HepG2 (cell line): Measurements from ENCODE around the gene KLHL36. TPM values are rescaled to one million over a fixed set of nuclear protein-coding genes. Genes with fewer than 3 reads are reported as not detected.

Source experiments
- ATAC-seq: fragments of 200-7000 bp; cut with Tn5 transposase; 3 replicates; pipeline ENCODE4 v1.9.1; 2020; ENCODE audit warnings: mild to moderate bottlenecking, moderate library complexity
- BruUV-seq: library from RNA; stranded (reverse); fragments of 400-500 nt; replicated peaks from 2 replicates; lab custom pipeline; 2021; lab: Mats Ljungman, UMichigan
- CTCF ChIA-PET: fragments of 300-600 bp; formaldehyde crosslinking; extraction: SDS; loops from one replicate; lab custom pipeline; 2021; ENCODE audit warnings: low total read pairs, inconsistent platforms, low intra/inter-chr PET ratio; lab: Yijun Ruan, JAX
- POLR2A ChIA-PET: fragments of 350-600 bp; sonication (Branson Sonifier 250); formaldehyde crosslinking; loops from one replicate; lab custom pipeline; 2020; ENCODE audit warnings: antibody characterized with exemption, inconsistent platforms; lab: Yijun Ruan, JAX
- DNase-seq: peaks from one replicate; pipeline ENCODE4 v3.0.0-alpha.2; 2015; ENCODE audit warnings: low spot score
- FAIRE-seq: peaks from 3 replicates; lab custom pipeline; 2011; peaks lifted over from hg19 to GRCh38; lab: Jason Lieb, UNC
- H2AFZ ChIP-seq: one replicate; pipeline ENCODE4 v1.6.1; 2011; ENCODE audit warnings: low read length, inconsistent platforms
- H3K27ac ChIP-seq: fragments of 300-600 bp; 3 replicates; pipeline ENCODE4 v1.8.0; 2011; ENCODE audit warnings: mixed run types, mild to moderate bottlenecking, mixed read lengths, low read length, inconsistent platforms; ENCODE audit not compliant: insufficient read depth; ENCODE audit errors: extremely low read length
- H3K27me3 ChIP-seq, 2 experiments: fragments of 200-600 bp in 1 of 2; 2 replicates in 1 of 2; 3 replicates in 1 of 2; pipeline versions ENCODE4 v1.6.0 to v1.8.0; 2011; ENCODE audit warnings: low read length in 2 of 2, mild to moderate bottlenecking in 2 of 2, moderate library complexity in 2 of 2, inconsistent platforms in 1 of 2; ENCODE audit not compliant: insufficient read depth in 2 of 2, control insufficient read depth in 1 of 2
- H3K36me3 ChIP-seq, 2 experiments: fragments of 200-600 bp in 1 of 2; replicated peaks in 1 of 2; 2 replicates in 1 of 2; 3 replicates in 1 of 2; pipeline versions ENCODE4 v1.5.1 to v1.8.0; 2011; ENCODE audit warnings: low read length in 2 of 2, inconsistent platforms in 1 of 2; ENCODE audit not compliant: insufficient read depth in 2 of 2, control insufficient read depth in 1 of 2
- H3K4me1 ChIP-seq: 2 replicates; pipeline ENCODE4 v1.5.1; 2012; ENCODE audit warnings: low read length, inconsistent platforms; ENCODE audit not compliant: insufficient read depth
- H3K4me2 ChIP-seq: 2 replicates; pipeline ENCODE4 v1.6.0; 2011; ENCODE audit warnings: low read depth, low read length, inconsistent platforms
- H3K4me3 ChIP-seq, 3 experiments: fragments of 200-600 bp in 1 of 3; sonication (generic), shearing (Covaris generic) in 1 of 3; replicated peaks in 1 of 3; 2 replicates each; pipeline ENCODE4 v1.5.1; 2011 to 2016; ENCODE audit warnings: low read length in 3 of 3, inconsistent platforms in 2 of 3, low read depth in 2 of 3, mild to moderate bottlenecking in 2 of 3, control low read depth in 1 of 3, mixed read lengths in 1 of 3; ENCODE audit not compliant: insufficient read depth in 1 of 3
- H3K79me2 ChIP-seq: one replicate; pipeline ENCODE4 v1.6.1; 2011; ENCODE audit warnings: low read length, inconsistent platforms; ENCODE audit not compliant: insufficient read depth
- H3K9ac ChIP-seq: 2 replicates; pipeline ENCODE4 v1.6.0; 2011; ENCODE audit warnings: mild to moderate bottlenecking, low read depth, low read length, inconsistent platforms; ENCODE audit not compliant: insufficient read depth
- H3K9me3 ChIP-seq: 2 replicates; pipeline ENCODE4 v1.5.1; 2012; ENCODE audit warnings: mild to moderate bottlenecking, low read length
- H4K20me1 ChIP-seq: 2 replicates; pipeline ENCODE4 v1.6.0; 2011; ENCODE audit warnings: inconsistent platforms, mild to moderate bottlenecking, low read length, moderate library complexity; ENCODE audit not compliant: insufficient read depth
- CREB1 ChIP-seq, 2 experiments: fragments of 450-650 bp in 1 of 2; IDR thresholded peaks; 2 replicates each; pipeline ENCODE4 v1.6.1; 2016 to 2017; ENCODE audit warnings: control low read depth in 1 of 2, mild to moderate bottlenecking in 1 of 2, missing compliant biosample characterization in 1 of 2, missing genetic modification characterization in 1 of 2
- GFI1 ChIP-seq: sonication (generic); formaldehyde crosslinking; IDR thresholded peaks from 2 replicates; pipeline ENCODE4 v1.5.0; 2020; ENCODE audit warnings: missing genetic modification reagents, mild to moderate bottlenecking, borderline replicate concordance
- ISL2 ChIP-seq: sonication (generic); formaldehyde crosslinking; IDR thresholded peaks from 2 replicates; pipeline ENCODE4 v1.5.0; 2020; ENCODE audit warnings: missing genetic modification reagents
- PBX3 ChIP-seq: sonication (generic); formaldehyde crosslinking; IDR thresholded peaks from 2 replicates; pipeline ENCODE4 v1.8.1; 2023; ENCODE audit warnings: missing genetic modification reagents, inconsistent platforms, borderline replicate concordance
- ZNF562 ChIP-seq: sonication (generic); formaldehyde crosslinking; IDR thresholded peaks from 2 replicates; pipeline ENCODE4 v1.8.0; 2022; ENCODE audit warnings: missing genetic modification reagents, borderline replicate concordance
- ZNF7 ChIP-seq: IDR thresholded peaks from 2 replicates; pipeline ENCODE4 v1.6.1; 2016; ENCODE audit warnings: missing biosample characterization, missing genetic modification reagents
- WGBS: methylation state at CpG from one replicate; pipeline ENCODE4 v1.1.6; 2017; ENCODE audit warnings: low lambda C conversion rate; 5-methylcytosine and 5-hydroxymethylcytosine counted together
- in situ Hi-C: cut with HindIII; loops from 2 replicates; pipeline ENCODE4 v1.10.0; 2017; ENCODE audit warnings: low pct_unique_long_range_greater_than_20kb; ENCODE audit not compliant: extremely low pct_ligation_motif_present
- intact Hi-C: fragments of 100-400 bp; cut with micrococcal nuclease; formaldehyde crosslinking; loops from one replicate; pipeline ENCODE4 v1.10.0; 2022; ENCODE audit not compliant: unreplicated experiment
- polyA plus RNA-seq, 8 experiments: library from polyadenylated mRNA; depleted of rRNA in 3 of 8; stranded (reverse) in 7 of 8; unstranded in 1 of 8; fragments of >200 nt; fragmentation: Illumina TruSeq in 4 of 8; extraction: Trizol in 4 of 8; gene quantifications; 2 replicates each; pipeline versions ENCODE4 v1.2.1 to v1.2.3, GENCODE V29; 2011 to 2016; ENCODE audit warnings: low read depth in 4 of 8, missing spikeins in 1 of 8, mixed read lengths in 1 of 8; ENCODE audit not compliant: insufficient read depth in 1 of 8
- total RNA-seq, 5 experiments: library from RNA; depleted of rRNA; stranded (reverse); fragments of >200 nt; fragmentation: Illumina TruSeq; extraction: Trizol; gene quantifications; 2 replicates each; pipeline ENCODE4 v1.2.3, GENCODE V29; 2016; ENCODE audit warnings: low read depth in 1 of 5
- TF ChIP-seq, protein P1 (sequence below): sonication (generic); formaldehyde crosslinking; IDR thresholded peaks from 2 replicates; pipeline ENCODE4 v1.4.0; 2020; ENCODE audit warnings: low read depth, mild to moderate bottlenecking, missing genetic modification reagents

KLHL36 gene
- total and polyA plus RNA-seq, 2 of the 13 experiments (the other 11 are each of a cell fraction or from before 2014, with no cell fraction given), result 24.3 to 26.0 TPM

DNA sequence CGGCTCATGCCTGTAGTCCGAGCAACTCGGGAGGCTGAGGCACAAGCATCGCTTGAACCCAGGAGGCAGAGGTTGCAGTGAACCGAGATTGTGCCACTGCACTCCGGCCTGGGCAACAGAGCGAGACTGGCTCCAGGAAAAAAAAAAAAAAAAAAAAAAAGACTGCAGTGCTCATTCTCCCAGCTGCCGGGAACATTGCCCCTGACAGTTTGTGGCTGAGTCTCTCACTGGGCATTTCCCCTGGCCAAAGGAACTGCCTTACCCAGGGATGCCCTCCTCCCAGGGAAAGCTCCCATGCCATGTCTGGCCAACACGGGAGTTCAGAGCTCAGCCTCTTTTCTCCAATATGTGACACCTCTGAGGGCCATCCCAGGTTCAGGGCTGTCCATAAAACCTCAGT is 30.2 kb downstream of the KLHL36 start:
- BruUV-seq, result no TSS peak
- no peak for DNase-seq
- no peak for FAIRE-seq
- no peaks in the 10 kb centered on the region for H4K20me1 ChIP-seq
- peaks cover 22% of the 10 kb centered on the region for H3K4me1 ChIP-seq
- no peaks in the 10 kb centered on the region for H3K9me3 ChIP-seq
- WGBS, result 74% methylated on average over 9 of the region's 9 CpGs
- ATAC-seq, result no peak
- H3K36me3 ChIP-seq, result no peaks in the 10 kb centered on the region
- ChIA-PET POLR2A (no interaction called here), CTCF (no interaction called here)
- H2AFZ ChIP-seq, result no peak overlapping the region
- H3K79me2 ChIP-seq, result no peaks in the 10 kb centered on the region
- no peak overlapping the region for H3K9ac ChIP-seq
- H3K27me3 ChIP-seq, result peaks cover 0 to 35% of the 10 kb centered on the region in 2 experiments; a peak in 3 of 5 replicates
- TF ChIP-seq, protein P1, sequence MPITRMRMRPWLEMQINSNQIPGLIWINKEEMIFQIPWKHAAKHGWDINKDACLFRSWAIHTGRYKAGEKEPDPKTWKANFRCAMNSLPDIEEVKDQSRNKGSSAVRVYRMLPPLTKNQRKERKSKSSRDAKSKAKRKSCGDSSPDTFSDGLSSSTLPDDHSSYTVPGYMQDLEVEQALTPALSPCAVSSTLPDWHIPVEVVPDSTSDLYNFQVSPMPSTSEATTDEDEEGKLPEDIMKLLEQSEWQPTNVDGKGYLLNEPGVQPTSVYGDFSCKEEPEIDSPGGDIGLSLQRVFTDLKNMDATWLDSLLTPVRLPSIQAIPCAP, result no peak
- TF ChIP-seq PBX3 (CRISPR knock-in tag) (no peak), GFI1 (no peak), ISL2 (CRISPR knock-in tag) (no peak)
- TF ChIP-seq, all 625 proteins: peak for 0
- in situ Hi-C loops (no loop called here), intact Hi-C loops (no loop called here)
- Histone ChIP-seq H3K4me2 (no peak overlapping the region), H3K4me3 (no peak overlapping the region), H3K27ac (no peak overlapping the region)

GRCh38 chr16:84680165-84680842 is 32.0 kb downstream of the KLHL36 start:
- 62% methylated on average over 10 of the region's 10 CpGs for WGBS
- POLR2A ChIA-PET, result no interaction called here
- Histone ChIP-seq H3K9ac (no peak overlapping the region), H4K20me1 (no peaks in the 10 kb centered on the region), H3K27ac (no peak overlapping the region), H3K4me2 (no peak overlapping the region), H3K4me1 (peaks cover 21% of the 10 kb centered on the region), H3K4me3 (no peak overlapping the region), H2AFZ (no peak overlapping the region), H3K27me3 (peaks cover 0 to 33% of the 10 kb centered on the region in 2 experiments; a peak in 3 of 5 replicates), H3K36me3 (no peaks in the 10 kb centered on the region), H3K9me3 (no peaks in the 10 kb centered on the region), H3K79me2 (no peaks in the 10 kb centered on the region)
- intact Hi-C loops (no loop called here), in situ Hi-C loops (no loop called here)
- FAIRE-seq (no peak), ATAC-seq (no peak), DNase-seq (no peak)
- BruUV-seq, result no TSS peak
- CTCF ChIA-PET, result no interaction called here
- TF ChIP-seq ZNF562 (CRISPR knock-in tag) (no peak), ZNF7 (CRISPR knock-in tag) (peak; percentile 60), CREB1 (IDR thresholded peaks at IDR 0.05) (peak; percentile 9; the same call in 1 of the 2 replicates), CREB1 (CRISPR knock-in tag; IDR thresholded peaks at IDR 0.05) (no peak)
